Loucy (cell line): ENCODE data around the gene CDY1.
"Not testable (repeated sequence)": the region's sequence is repeated elsewhere in the genome, so short reads cannot be mapped to it uniquely, and the experiment has no call there.

Experiments used
- EZH2phosphoT487 ChIP-seq: fragments of 200-600 bp; IDR thresholded peaks from 2 replicates; pipeline ENCODE4 v1.6.1; 2018; ENCODE audit warnings: antibody characterized with exemption, mild to moderate bottlenecking, moderate library complexity, borderline replicate concordance
- TF ChIP-seq, protein P1 (sequence below): fragments of 200-600 bp; sonication (generic); conservative IDR thresholded peaks from 2 replicates; pipeline ENCODE4 v1.5.1; 2014; ENCODE audit warnings: mild to moderate bottlenecking, antibody characterized with exemption, low read length

- TF ChIP-seq, protein P1, sequence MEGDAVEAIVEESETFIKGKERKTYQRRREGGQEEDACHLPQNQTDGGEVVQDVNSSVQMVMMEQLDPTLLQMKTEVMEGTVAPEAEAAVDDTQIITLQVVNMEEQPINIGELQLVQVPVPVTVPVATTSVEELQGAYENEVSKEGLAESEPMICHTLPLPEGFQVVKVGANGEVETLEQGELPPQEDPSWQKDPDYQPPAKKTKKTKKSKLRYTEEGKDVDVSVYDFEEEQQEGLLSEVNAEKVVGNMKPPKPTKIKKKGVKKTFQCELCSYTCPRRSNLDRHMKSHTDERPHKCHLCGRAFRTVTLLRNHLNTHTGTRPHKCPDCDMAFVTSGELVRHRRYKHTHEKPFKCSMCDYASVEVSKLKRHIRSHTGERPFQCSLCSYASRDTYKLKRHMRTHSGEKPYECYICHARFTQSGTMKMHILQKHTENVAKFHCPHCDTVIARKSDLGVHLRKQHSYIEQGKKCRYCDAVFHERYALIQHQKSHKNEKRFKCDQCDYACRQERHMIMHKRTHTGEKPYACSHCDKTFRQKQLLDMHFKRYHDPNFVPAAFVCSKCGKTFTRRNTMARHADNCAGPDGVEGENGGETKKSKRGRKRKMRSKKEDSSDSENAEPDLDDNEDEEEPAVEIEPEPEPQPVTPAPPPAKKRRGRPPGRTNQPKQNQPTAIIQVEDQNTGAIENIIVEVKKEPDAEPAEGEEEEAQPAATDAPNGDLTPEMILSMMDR: not testable (repeated sequence)
- TF ChIP-seq EZH2phosphoT487: not testable (repeated sequence)
Measured at GRCh38 chrY:25593336-25593735, 28.6 kb upstream of the CDY1 start.
